Adipocyte (in vitro differentiated cells): ENCODE measurements around the gene PCDHB11.
"Not testable (repeated sequence)": the region's sequence is repeated elsewhere in the genome, so short reads cannot be mapped to it uniquely, and the experiment has no call there.

Experiments used
- DNase-seq: peaks from one replicate; pipeline ENCODE4 v3.0.0-alpha.2; 2015; ENCODE audit warnings: low read depth
- H3K27me3 ChIP-seq: replicated peaks from 2 replicates; pipeline ENCODE4 v1.7.0; 2013; ENCODE audit warnings: mild to moderate bottlenecking, low read length, moderate library complexity; ENCODE audit not compliant: control insufficient read depth, insufficient read depth
- H3K36me3 ChIP-seq: 2 replicates; pipeline ENCODE4 v1.7.0; 2013; ENCODE audit warnings: low read length, mild to moderate bottlenecking, moderate library complexity; ENCODE audit not compliant: control insufficient read depth, insufficient read depth, severe bottlenecking
- H3K4me1 ChIP-seq: 2 replicates; pipeline ENCODE4 v1.7.0; 2013; ENCODE audit warnings: mild to moderate bottlenecking, low read length, moderate library complexity; ENCODE audit not compliant: control insufficient read depth, insufficient read depth
- H3K4me3 ChIP-seq: 2 replicates; pipeline ENCODE4 v1.7.0; 2013; ENCODE audit warnings: mild to moderate bottlenecking, low read length, moderate library complexity
- H3K9ac ChIP-seq: 2 replicates; pipeline ENCODE4 v1.7.0; 2013; ENCODE audit warnings: mild to moderate bottlenecking, low read length, moderate library complexity
- H3K9me3 ChIP-seq: 2 replicates; pipeline ENCODE4 v1.7.0; 2013; ENCODE audit warnings: mild to moderate bottlenecking, low read length, moderate library complexity; ENCODE audit not compliant: control insufficient read depth

The PCDHB11 gene

DNA sequence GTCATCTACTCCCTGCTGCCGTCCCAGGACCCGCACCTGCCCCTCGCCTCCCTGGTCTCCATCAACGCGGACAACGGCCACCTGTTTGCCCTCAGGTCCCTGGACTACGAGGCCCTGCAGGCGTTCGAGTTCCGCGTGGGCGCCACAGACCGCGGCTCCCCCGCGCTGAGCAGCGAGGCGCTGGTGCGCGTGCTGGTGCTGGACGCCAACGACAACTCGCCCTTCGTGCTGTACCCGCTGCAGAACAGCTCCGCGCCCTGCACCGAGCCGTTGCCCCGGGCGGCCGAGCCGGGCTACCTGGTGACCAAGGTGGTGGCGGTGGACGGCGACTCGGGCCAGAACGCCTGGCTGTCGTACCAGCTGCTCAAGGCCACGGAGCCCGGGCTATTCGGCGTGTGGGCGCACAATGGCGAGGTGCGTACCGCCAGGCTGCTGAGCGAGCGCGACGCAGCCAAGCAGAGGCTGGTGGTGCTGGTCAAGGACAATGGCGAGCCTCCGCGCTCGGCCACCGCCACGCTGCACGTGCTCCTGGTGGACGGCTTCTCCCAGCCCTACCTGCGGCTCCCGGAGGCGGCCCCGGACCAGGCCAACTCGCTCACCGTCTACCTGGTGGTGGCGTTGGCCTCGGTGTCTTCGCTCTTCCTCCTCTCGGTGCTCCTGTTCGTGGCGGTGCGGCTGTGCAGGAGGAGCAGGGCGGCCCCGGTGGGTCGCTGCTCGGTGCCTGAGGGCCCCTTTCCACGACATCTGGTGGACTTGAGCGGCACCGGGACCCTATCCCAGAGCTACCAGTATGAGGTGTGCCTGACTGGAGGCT, 24.9 kb upstream of the PCDHB11 start:
- not testable (repeated sequence) for H3K27me3 ChIP-seq, H3K9ac ChIP-seq, H3K36me3 ChIP-seq, H3K4me1 ChIP-seq, H3K4me3 ChIP-seq, DNase-seq
- peaks cover 34% of the 10 kb centered on the region for H3K9me3 ChIP-seq

- H3K36me3 ChIP-seq, result no peaks in the 10 kb centered on the region
- H3K27me3 ChIP-seq, result no peaks in the 10 kb centered on the region
- peaks cover 34% of the 10 kb centered on the region for H3K9me3 ChIP-seq
- H3K4me3 ChIP-seq, result no peak overlapping the region
- no peak for DNase-seq
- H3K4me1 ChIP-seq, result peaks cover 3% of the 10 kb centered on the region
- no peak overlapping the region for H3K9ac ChIP-seq
Measured at GRCh38 chr5:141175933-141176332, 23.5 kb upstream of the PCDHB11 start.

GRCh38 chr5:141177577-141178191, 21.7 kb upstream of the PCDHB11 start, which contains the start of gene PCDHB8:
Gene PCDHB8, plus strand, starts transcription at chr5:141177790. Its CDS starts 245 bp downstream, at chr5:141178035.
- H3K4me3 ChIP-seq, H3K27me3 ChIP-seq, H3K4me1 ChIP-seq, H3K36me3 ChIP-seq, H3K9ac ChIP-seq: not testable (repeated sequence)
- peaks cover 40% of the 10 kb centered on the region for H3K9me3 ChIP-seq
- peak; percentile 36 for DNase-seq

DNA sequence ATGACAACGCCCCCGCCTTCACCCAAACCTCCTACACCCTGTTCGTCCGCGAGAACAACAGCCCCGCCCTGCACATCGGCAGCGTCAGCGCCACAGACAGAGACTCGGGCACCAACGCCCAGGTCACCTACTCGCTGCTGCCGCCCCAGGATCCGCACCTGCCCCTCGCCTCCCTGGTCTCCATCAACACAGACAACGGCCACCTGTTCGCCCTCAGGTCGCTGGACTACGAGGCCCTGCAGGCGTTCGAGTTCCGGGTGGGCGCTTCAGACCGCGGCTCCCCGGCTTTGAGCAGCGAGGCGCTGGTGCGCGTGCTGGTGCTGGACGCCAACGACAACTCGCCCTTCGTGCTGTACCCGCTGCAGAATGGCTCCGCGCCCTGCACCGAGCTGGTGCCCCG, 20.1 kb upstream of the PCDHB11 start:
- not testable (repeated sequence) for DNase-seq, H3K4me3 ChIP-seq, H3K9ac ChIP-seq, H3K36me3 ChIP-seq, H3K27me3 ChIP-seq, H3K4me1 ChIP-seq
- peaks cover 42% of the 10 kb centered on the region for H3K9me3 ChIP-seq

DNA sequence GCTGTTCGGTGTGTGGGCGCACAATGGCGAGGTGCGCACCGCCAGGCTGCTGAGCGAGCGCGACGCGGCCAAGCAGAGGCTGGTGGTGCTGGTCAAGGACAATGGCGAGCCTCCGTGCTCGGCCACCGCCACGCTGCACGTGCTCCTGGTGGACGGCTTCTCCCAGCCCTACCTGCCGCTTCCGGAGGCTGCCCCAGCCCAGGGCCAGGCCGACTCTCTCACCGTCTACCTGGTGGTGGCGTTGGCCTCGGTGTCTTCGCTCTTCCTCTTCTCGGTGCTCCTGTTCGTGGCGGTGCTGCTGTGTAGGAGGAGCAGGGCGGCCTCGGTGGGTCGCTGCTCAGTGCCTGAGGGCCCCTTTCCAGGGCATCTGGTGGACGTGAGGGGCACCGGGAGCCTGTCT, 19.6 kb upstream of the PCDHB11 start:
- not testable (repeated sequence) for H3K4me3 ChIP-seq, DNase-seq, H3K9ac ChIP-seq, H3K36me3 ChIP-seq, H3K4me1 ChIP-seq, H3K27me3 ChIP-seq
- H3K9me3 ChIP-seq, result peaks cover 41% of the 10 kb centered on the region

DNA sequence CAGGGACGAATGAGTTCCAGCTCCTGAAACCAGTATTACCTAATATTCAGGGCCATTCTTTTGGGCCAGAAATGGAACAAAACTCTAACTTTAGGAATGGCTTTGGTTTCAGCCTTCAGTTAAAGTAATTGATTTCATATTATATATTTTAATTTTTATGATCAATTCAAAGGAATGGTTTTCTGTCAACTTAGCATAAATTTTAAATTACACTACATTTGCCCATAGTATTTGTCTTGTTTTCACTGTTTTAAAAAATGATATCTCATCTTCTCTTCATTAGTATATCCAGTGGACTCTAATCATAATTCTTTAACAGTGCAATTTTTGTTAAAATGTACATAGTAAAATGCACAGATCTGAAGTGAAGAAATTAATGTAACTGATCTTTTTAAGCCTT, 19.1 kb upstream of the PCDHB11 start:
- peaks cover 4% of the 10 kb centered on the region for H3K27me3 ChIP-seq
- peaks cover 36% of the 10 kb centered on the region for H3K9me3 ChIP-seq
- no peaks in the 10 kb centered on the region for H3K4me1 ChIP-seq
- DNase-seq, result no peak
- H3K9ac ChIP-seq, result no peak overlapping the region
- H3K36me3 ChIP-seq, result no peaks in the 10 kb centered on the region
- no peak overlapping the region for H3K4me3 ChIP-seq

GRCh38 chr5:141182248-141182647, 17.2 kb upstream of the PCDHB11 start, which contains the start of gene PCDHB16:
Gene PCDHB16, plus strand, starts transcription at chr5:141182387. Its CDS starts 173 bp downstream, at chr5:141182560.
- peak within 1 kb of the TSS; percentile 78 for H3K4me3 ChIP-seq
- H3K4me1 ChIP-seq, result no peaks in the 10 kb centered on the region
- H3K27me3 ChIP-seq, result peaks cover 4% of the 10 kb centered on the region
- H3K36me3 ChIP-seq, result no peaks in the 10 kb centered on the region
- peak within 1 kb of the TSS; percentile 64 for H3K9ac ChIP-seq
- H3K9me3 ChIP-seq, result peaks cover 34% of the 10 kb centered on the region
- DNase-seq, result peak; percentile 69

DNA sequence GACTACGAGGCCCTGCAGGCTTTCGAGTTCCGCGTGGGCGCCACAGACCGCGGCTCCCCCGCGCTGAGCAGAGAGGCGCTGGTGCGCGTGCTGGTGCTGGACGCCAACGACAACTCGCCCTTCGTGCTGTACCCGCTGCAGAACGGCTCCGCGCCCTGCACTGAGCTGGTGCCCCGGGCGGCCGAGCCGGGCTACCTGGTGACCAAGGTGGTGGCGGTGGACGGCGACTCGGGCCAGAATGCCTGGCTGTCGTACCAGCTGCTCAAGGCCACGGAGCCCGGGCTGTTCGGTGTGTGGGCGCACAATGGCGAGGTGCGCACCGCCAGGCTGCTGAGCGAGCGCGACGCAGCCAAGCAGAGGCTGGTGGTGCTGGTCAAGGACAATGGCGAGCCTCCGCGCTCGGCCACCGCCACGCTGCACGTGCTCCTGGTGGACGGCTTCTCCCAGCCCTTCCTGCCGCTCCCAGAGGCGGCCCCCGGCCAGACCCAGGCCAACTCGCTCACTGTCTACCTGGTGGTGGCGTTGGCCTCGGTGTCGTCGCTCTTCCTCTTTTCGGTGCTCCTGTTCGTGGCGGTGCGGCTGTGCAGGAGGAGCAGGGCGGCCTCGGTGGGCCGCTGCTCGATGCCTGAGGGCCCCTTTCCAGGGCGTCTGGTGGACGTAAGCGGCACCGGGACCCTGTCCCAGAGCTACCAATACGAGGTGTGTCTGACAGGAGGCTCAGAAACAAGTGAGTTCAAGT, 15.1 kb upstream of the PCDHB11 start:
- not testable (repeated sequence) for H3K27me3 ChIP-seq, H3K4me1 ChIP-seq, DNase-seq, H3K36me3 ChIP-seq, H3K9ac ChIP-seq
- peak overlapping the region; percentile 23 for H3K4me3 ChIP-seq
- H3K9me3 ChIP-seq, result peaks cover 26% of the 10 kb centered on the region

DNA sequence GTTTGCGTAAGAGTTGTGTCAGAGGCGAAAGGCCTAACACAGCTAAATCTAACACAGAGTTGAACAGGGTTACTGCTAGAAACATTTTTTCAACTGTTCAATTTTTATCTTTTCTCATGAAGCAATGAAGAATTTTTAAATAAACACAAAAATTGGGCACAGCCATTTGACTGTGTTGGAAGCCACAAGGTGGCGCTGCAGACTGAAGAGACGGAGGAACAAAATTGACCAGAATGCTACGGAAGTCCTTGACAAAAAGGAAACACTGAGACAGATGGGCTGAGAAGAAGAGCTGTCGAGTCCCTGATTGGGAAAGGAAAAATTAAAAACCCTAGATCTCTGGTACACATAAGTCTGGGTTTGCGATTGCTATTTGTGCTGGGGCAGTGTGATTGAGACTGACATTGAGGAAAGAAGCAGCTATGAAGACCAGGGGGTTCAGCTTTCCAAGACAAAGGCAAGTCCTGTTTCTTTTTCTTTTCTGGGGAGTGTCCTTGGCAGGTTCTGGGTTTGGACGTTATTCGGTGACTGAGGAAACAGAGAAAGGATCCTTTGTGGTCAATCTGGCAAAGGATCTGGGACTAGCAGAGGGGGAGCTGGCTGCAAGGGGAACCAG, 12.4 kb upstream of the PCDHB11 start, which contains the start of gene PCDHB9:
PCDHB9 (plus strand) TSS at position 265 of the 616 bp plus-strand sequence; CDS start at position 423, 158 bp downstream.
- H3K4me1 ChIP-seq, result no peaks in the 10 kb centered on the region
- H3K9me3 ChIP-seq, result peaks cover 36% of the 10 kb centered on the region
- no peaks in the 10 kb centered on the region for H3K36me3 ChIP-seq
- peak within 1 kb of the TSS; percentile 58 for H3K4me3 ChIP-seq
- peak; percentile 79 for DNase-seq
- H3K9ac ChIP-seq, result no peak within 1 kb of the TSS
- H3K27me3 ChIP-seq, result peaks cover 4% of the 10 kb centered on the region

DNA sequence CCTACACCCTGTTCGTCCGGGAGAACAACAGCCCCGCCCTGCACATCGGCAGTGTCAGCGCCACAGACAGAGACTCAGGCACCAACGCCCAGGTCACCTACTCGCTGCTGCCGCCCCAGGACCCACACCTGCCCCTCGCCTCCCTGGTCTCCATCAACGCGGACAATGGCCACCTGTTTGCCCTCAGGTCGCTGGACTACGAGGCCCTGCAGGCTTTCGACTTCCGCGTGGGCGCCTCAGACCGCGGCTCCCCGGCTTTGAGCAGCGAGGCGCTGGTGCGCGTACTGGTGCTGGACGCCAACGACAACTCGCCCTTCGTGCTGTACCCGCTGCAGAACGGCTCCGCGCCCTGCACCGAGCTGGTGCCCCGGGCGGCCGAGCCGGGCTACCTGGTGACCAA, 10.7 kb upstream of the PCDHB11 start:
- H3K36me3 ChIP-seq, H3K4me3 ChIP-seq, DNase-seq, H3K9ac ChIP-seq, H3K4me1 ChIP-seq, H3K27me3 ChIP-seq: not testable (repeated sequence)
- H3K9me3 ChIP-seq, result peaks cover 34% of the 10 kb centered on the region

DNA sequence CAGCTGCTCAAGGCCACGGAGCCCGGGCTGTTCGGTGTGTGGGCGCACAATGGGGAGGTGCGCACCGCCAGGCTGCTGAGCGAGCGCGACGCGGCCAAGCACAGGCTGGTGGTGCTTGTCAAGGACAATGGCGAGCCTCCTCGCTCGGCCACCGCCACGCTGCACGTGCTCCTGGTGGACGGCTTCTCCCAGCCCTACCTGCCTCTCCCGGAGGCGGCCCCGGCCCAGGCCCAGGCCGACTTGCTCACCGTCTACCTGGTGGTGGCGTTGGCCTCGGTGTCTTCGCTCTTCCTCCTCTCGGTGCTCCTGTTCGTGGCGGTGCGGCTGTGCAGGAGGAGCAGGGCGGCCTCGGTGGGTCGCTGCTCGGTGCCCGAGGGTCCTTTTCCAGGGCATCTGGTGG, 10.3 kb upstream of the PCDHB11 start:
- H3K27me3 ChIP-seq, DNase-seq, H3K4me1 ChIP-seq, H3K4me3 ChIP-seq, H3K9ac ChIP-seq, H3K36me3 ChIP-seq: not testable (repeated sequence)
- H3K9me3 ChIP-seq, result peaks cover 34% of the 10 kb centered on the region
